Measurements from ENCODE around the gene CHP2. TPM values are rescaled to one million over a fixed set of nuclear protein-coding genes. Genes with fewer than 3 reads are reported as not detected.

CHP2 gene
- total and polyA plus RNA-seq, 8 donors: 0.10 to 0.35 (median 0.20) TPM; not detected in 1

DNA sequence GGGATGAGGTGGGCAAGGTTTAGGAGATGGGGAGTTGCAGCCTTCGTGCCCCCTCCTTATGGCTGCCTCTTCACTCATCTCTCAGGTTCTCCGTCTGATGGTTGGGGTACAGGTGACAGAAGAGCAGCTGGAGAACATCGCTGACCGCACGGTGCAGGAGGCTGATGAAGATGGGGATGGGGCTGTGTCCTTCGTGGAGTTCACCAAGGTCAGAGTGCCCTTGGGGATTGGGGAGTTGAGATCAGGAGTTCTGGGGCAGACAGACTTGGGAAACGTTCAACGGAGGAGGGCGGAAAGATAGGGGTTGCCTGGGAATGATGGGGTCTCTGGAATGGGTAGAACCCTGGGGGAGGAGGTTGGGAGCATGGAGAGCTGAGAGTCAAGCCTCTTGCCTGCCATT lies 2.3 kb downstream of the CHP2 start:
- intact Hi-C loops (cut with DNase I): no loop called here
- Histone ChIP-seq H3K4me3 (no peak overlapping the region), H3K27ac (no peak overlapping the region), H3K27me3 (peaks cover 21 to 78% of the 10 kb centered on the region in 2 donors), H3K36me3 (no peaks in the 10 kb centered on the region), H3K9me3 (no peaks in the 10 kb centered on the region), H3K4me1 (peaks cover 0 to 9% of the 10 kb centered on the region in 2 donors)
- TF ChIP-seq, protein P1, sequence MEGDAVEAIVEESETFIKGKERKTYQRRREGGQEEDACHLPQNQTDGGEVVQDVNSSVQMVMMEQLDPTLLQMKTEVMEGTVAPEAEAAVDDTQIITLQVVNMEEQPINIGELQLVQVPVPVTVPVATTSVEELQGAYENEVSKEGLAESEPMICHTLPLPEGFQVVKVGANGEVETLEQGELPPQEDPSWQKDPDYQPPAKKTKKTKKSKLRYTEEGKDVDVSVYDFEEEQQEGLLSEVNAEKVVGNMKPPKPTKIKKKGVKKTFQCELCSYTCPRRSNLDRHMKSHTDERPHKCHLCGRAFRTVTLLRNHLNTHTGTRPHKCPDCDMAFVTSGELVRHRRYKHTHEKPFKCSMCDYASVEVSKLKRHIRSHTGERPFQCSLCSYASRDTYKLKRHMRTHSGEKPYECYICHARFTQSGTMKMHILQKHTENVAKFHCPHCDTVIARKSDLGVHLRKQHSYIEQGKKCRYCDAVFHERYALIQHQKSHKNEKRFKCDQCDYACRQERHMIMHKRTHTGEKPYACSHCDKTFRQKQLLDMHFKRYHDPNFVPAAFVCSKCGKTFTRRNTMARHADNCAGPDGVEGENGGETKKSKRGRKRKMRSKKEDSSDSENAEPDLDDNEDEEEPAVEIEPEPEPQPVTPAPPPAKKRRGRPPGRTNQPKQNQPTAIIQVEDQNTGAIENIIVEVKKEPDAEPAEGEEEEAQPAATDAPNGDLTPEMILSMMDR (IDR thresholded peaks at IDR 0.05): no peak
- DNase-seq (no peak), ATAC-seq (no peak)

DNA sequence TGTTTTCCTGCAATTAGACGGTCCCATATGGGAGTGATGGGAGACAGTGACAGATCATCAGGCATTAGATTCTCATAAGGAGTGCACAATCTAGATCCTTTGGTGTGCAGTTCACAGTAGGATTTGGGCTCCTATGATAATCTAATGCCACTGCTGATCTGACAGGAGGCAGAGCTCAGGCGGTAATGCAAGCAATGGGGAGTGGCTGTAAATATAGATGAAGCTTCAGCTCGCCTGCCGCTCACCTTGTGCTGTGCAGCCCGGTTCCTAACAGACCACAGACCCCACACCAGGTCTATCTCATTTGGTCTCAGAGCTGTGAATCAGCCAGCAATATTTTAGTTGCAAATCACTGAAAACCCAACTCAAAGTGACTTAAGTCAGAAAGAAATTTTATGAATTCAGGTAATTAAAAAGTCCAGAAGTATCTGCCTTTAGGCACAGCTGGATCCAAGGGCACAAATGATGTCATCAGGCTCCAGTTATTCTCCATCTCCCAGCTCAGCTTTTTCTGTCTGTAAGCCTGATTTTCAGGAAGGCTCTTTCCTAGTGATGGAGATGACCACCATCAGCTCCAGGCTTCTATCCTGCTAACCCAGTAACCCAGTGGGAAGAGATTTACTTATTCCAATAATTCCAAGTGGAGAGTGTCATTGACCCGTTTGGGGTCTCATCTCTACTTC lies 3.3 kb downstream of the CHP2 start:
- DNase-seq: no peak
- peaks cover 21 to 68% of the 10 kb centered on the region in 2 donors for H3K27me3 ChIP-seq
- H3K4me1 ChIP-seq: peaks cover 0 to 9% of the 10 kb centered on the region in 2 donors
- no peaks in the 10 kb centered on the region for H3K9me3 ChIP-seq
- intact Hi-C loops (cut with DNase I): no loop called here
- H3K36me3 ChIP-seq: no peaks in the 10 kb centered on the region
- no peak for ATAC-seq
- TF ChIP-seq, protein P1 (IDR thresholded peaks at IDR 0.05): no peak
- H3K27ac ChIP-seq: no peak overlapping the region
- no peak overlapping the region for H3K4me3 ChIP-seq

DNA sequence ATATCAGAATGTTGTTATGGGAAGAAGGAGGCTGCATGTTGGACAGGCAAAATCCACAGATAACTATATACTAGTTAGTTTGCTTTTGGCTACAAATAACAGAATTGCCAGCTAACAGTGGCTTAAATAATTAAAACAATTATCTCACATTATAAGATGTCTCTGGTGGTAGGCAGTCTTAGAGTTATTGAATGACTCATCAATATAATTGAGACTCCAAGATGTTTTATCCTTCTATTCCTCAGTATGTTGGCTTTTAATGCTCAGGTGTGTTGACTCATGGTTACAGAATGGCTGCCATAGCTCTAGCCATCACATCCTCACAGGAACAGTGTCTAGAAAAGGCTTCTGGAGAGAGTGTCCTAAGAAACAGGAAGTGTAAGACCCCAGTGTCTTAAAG lies 11.1 kb downstream of the CHP2 start:
- TF ChIP-seq, protein P1 (IDR thresholded peaks at IDR 0.05): no peak
- ATAC-seq (no peak), DNase-seq (no peak)
- intact Hi-C loops (cut with DNase I): no loop called here
- H3K4me3 ChIP-seq: no peak overlapping the region
- H3K27me3 ChIP-seq: peaks cover 0 to 4% of the 10 kb centered on the region in 2 donors
- no peaks in the 10 kb centered on the region for H3K4me1 ChIP-seq
- no peaks in the 10 kb centered on the region for H3K9me3 ChIP-seq
- H3K36me3 ChIP-seq: no peaks in the 10 kb centered on the region
- H3K27ac ChIP-seq: no peak overlapping the region

DNA sequence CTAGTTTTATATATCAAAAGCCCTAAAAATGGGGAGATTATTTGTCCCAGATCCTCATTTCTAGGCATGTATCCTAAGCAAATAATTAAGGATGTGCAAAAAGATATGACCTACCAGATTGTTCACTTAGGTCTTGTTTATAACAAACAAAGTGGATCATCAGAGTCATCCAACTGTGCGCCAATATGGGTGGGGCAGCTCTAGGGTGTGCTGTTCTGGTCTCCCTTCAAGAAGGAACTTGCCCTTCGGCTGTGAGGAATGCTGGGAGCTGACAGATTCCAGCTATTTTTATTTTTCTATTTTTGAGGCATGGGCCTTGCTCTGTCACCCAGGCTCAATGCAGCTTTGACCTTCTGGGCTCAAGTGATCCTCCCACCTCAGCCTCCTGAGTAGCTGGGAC lies 13.8 kb downstream of the CHP2 start:
- TF ChIP-seq, protein P1 (IDR thresholded peaks at IDR 0.05): no peak
- intact Hi-C loops (cut with DNase I): no loop called here
- ATAC-seq: no peak
- Histone ChIP-seq H3K4me3 (no peak overlapping the region), H3K9me3 (no peaks in the 10 kb centered on the region), H3K36me3 (no peaks in the 10 kb centered on the region), H3K27ac (no peak overlapping the region), H3K27me3 (peaks cover 0 to 4% of the 10 kb centered on the region in 2 donors), H3K4me1 (no peaks in the 10 kb centered on the region)
- no peak for DNase-seq

DNA sequence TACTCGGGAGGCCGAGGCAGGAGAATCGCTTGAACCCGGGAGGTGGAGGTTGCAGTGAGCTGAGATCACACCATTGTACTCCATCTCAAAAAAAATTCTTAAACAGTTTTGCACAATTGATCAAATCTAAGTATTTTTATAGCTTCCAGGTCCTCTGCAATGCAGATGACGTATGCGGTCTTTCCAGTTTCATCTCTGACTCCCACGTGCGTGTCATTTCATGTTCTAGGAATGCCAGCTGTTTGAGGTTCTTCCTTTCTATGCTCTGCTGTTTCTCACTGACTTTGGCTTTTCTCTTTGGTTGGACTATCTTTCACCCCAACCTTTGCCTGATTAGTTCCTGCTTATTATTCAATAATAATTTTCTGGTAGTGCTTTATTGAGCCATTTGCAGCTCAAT lies 16.2 kb downstream of the CHP2 start:
- Histone ChIP-seq H3K4me3 (no peak overlapping the region), H3K36me3 (no peaks in the 10 kb centered on the region), H3K27ac (no peak overlapping the region), H3K9me3 (no peaks in the 10 kb centered on the region), H3K27me3 (peaks cover 0 to 13% of the 10 kb centered on the region in 2 donors), H3K4me1 (no peaks in the 10 kb centered on the region)
- TF ChIP-seq, protein P1 (IDR thresholded peaks at IDR 0.05): no peak
- intact Hi-C loops (cut with DNase I): no loop called here
- ATAC-seq: no peak
- no peak for DNase-seq

All from left lung (tissue), 10 donors.